Ovary (tissue), 3 donors: ENCODE data around the gene ARHGAP8.

Source experiments
- EP300 ChIP-seq: sonication (generic); formaldehyde crosslinking; IDR thresholded peaks from one replicate; pipeline ENCODE4 v1.6.1; 2017; ENCODE audit warnings: antibody characterized with exemption
- TF ChIP-seq, protein P1 (sequence below), 3 donors: fragments of 450-650 bp in 2 of 3; fragments of 200-600 bp in 1 of 3; IDR thresholded peaks; one replicate each; pipeline versions ENCODE4 v1.5.1 to v1.8.0; 2016 to 2022; ENCODE audit warnings: antibody characterized with exemption in 3 of 3, mild to moderate bottlenecking in 1 of 3
- donor health status: DM: no; HTN: no; CAD: no.

DNA sequence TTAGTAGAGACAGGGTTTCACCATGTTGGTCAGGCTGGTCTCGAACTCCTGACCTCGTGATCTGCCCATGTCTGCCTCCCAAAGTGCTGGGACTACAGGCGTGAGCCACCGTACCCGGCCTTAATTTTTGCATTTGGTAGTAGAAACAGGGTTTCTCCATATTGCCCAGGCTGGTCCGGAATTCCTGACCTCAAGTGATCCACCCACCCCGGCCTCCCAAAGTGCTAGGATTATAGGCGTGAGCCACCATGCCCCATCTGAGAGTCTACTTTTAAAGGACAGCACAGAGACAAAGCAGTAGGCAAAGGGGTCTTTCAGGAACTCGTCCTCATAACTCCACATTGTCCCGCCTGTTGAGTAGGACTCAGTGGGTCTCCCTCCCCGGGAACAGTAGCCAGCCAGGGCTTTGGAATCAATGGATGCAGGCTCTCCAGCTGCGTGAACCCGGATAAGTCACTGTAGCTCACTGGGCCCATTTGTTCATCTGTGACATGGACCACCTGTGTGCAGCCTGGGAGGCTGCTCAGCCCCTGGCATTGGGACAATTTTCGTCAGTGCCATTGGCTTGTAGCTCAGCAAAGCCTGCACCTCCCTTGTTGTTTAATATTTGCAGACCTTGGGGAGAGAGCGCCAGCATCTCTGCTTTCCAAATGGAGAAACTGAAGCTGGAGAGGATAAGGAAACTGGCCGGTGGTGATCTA lies 86.1 kb downstream of the ARHGAP8 start:
- TF ChIP-seq, protein P1, sequence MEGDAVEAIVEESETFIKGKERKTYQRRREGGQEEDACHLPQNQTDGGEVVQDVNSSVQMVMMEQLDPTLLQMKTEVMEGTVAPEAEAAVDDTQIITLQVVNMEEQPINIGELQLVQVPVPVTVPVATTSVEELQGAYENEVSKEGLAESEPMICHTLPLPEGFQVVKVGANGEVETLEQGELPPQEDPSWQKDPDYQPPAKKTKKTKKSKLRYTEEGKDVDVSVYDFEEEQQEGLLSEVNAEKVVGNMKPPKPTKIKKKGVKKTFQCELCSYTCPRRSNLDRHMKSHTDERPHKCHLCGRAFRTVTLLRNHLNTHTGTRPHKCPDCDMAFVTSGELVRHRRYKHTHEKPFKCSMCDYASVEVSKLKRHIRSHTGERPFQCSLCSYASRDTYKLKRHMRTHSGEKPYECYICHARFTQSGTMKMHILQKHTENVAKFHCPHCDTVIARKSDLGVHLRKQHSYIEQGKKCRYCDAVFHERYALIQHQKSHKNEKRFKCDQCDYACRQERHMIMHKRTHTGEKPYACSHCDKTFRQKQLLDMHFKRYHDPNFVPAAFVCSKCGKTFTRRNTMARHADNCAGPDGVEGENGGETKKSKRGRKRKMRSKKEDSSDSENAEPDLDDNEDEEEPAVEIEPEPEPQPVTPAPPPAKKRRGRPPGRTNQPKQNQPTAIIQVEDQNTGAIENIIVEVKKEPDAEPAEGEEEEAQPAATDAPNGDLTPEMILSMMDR (IDR thresholded peaks at IDR 0.05) = no peak
- no peak for TF ChIP-seq EP300
